Measurements from ENCODE around the gene C10orf62. TPM values are rescaled to one million over a fixed set of nuclear protein-coding genes. Genes with fewer than 3 reads are reported as not detected.

Gene C10orf62, protein sequence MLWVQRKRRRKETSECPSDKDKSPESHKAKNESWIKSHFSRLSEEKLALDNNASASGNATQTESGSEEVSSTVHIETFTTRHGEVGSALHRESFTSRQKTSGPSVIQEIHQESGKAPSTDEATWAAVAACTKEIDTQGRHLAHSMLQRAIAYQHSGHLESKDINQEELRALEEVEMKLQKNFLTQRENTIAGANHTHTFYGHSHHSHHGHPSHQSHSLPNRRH
- total RNA-seq (ENCODE audit: low replicate concordance) = 0.34 TPM in 1 of 2 replicates, not detected in the other
- long read RNA-seq = 0 reads

- Mint-ChIP-seq H3K9me3 (no peaks in the 10 kb centered on the region), H3K27ac (no peak within 1 kb of the TSS), H3K4me3 (no peak within 1 kb of the TSS), H3K27me3 (no peaks in the 10 kb centered on the region), H3K36me3 (no peaks in the 10 kb centered on the region), H3K4me1 (ENCODE audit: unreplicated experiment) (peaks cover 10% of the 10 kb centered on the region)
- TF ChIP-seq, protein P1, sequence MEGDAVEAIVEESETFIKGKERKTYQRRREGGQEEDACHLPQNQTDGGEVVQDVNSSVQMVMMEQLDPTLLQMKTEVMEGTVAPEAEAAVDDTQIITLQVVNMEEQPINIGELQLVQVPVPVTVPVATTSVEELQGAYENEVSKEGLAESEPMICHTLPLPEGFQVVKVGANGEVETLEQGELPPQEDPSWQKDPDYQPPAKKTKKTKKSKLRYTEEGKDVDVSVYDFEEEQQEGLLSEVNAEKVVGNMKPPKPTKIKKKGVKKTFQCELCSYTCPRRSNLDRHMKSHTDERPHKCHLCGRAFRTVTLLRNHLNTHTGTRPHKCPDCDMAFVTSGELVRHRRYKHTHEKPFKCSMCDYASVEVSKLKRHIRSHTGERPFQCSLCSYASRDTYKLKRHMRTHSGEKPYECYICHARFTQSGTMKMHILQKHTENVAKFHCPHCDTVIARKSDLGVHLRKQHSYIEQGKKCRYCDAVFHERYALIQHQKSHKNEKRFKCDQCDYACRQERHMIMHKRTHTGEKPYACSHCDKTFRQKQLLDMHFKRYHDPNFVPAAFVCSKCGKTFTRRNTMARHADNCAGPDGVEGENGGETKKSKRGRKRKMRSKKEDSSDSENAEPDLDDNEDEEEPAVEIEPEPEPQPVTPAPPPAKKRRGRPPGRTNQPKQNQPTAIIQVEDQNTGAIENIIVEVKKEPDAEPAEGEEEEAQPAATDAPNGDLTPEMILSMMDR (conservative IDR thresholded peaks at IDR 0.05) = no peak
- DNase-seq (ENCODE audit: extremely low spot score, unreplicated experiment) = no peak
Measured at GRCh38 chr10:97589479-97589878, at the start of gene C10orf62. Gene C10orf62, plus strand, starts transcription at chr10:97589721. Its CDS starts 177 bp downstream, at chr10:97589898.

DNA sequence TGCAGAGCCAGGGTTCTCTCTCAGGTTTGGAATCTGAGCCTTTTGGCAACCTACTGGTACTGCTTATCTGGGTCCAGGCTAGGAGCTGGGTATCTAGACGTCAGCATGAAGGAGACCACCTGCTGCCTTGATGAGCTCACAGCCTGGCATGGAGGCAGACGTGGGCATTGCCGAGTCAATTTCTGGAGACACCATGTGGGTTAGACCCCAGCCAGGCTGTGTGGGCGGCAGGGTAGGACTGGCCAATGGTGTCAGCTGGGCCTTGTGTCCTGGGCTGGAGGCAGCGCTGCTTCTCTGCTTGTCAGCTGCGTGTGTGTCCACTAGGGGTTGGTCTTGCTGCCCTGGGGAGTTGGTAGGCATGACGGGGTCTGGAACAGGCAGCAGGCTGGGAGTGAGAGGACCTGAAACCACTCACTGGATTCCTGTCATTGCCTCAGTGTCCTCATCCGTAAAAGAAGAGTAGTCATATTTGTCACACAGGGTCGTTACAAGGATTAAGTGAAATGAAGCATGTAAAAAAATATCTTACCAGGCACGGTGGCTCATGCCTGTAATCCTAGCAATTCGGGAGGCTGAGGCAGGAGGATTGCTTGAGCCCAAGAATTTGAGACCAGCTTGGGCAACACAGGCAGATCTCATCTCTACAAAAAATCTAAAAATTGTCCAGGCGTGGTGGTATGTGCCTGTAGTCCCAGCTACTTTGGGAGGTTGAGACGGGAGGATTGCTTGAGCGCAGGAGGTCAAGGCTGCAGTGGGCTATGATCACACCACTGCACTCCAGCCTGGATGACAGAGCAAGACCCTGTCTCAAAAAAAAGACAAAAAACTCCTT is 48.6 kb upstream of the C10orf62 start:
- Mint-ChIP-seq H3K4me3 (no peak overlapping the region), H3K4me1 (ENCODE audit: unreplicated experiment) (peaks cover 34% of the 10 kb centered on the region)
- TF ChIP-seq, protein P1 (conservative IDR thresholded peaks at IDR 0.05) = peak; percentile 25

DNA sequence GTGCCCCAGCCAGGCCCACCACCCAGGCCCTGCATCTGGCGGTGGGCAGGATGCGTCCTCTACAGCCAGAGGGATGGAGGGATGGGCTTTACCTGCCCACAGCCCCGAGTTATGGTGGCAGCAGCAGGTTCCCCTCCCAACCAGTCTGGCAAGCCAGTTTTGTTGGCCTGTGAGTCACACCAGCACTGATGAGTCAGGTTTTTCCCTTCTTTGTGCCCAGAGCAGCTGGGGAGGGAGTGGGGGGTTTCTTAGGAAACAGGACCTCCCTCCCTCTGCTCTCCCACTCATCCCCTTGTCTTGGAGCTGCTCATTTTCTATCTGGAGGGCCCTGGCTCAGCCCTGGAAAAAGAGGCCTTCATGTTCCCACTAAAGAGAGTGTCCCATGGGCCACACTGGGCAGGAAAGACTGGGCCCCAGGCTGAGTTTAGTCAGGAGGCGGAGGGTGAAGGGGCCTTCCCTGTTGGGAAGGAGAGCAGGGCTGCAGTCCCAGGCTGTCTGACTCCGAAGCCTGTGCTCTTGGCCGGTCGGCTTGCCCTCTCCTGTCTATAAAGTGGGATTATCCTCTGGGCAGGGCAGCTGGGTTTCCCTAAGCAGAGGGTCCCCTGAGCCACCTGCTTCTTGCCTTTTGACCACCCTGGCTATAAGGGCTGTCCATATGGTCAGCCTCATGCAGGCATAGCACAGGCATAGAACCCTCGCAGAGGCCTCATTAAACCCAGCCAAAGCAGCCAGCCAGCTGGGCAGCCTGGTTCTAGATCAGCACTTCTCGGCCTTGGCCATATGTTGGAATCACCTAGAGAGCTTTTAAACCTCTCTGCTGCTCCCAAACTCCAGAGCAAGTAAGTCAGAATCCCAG is 47.1 kb upstream of the C10orf62 start:
- DNase-seq (ENCODE audit: extremely low spot score, unreplicated experiment) = no peak
- peak overlapping the region; percentile 70 for H3K4me3 Mint-ChIP-seq

More for the DNA sequence above, 48.6 kb upstream of the C10orf62 start:
- no peaks in the 10 kb centered on the region for H3K27me3 Mint-ChIP-seq
- no peak overlapping the region for H3K27ac Mint-ChIP-seq
- no peaks in the 10 kb centered on the region for H3K36me3 Mint-ChIP-seq
- no peaks in the 10 kb centered on the region for H3K9me3 Mint-ChIP-seq
- DNase-seq (ENCODE audit: extremely low spot score, unreplicated experiment) = no peak

GRCh38 chr10:97543025-97543546 is 46.4 kb upstream of the C10orf62 start:
- TF ChIP-seq, protein P1 (conservative IDR thresholded peaks at IDR 0.05) = no peak
- DNase-seq (ENCODE audit: extremely low spot score, unreplicated experiment) = no peak
- Mint-ChIP-seq H3K27me3 (no peaks in the 10 kb centered on the region), H3K36me3 (no peaks in the 10 kb centered on the region), H3K4me1 (ENCODE audit: unreplicated experiment) (peaks cover 46% of the 10 kb centered on the region), H3K9me3 (no peaks in the 10 kb centered on the region), H3K27ac (peak overlapping the region; percentile 90), H3K4me3 (no peak overlapping the region)

More for the DNA sequence above, 47.1 kb upstream of the C10orf62 start:
- Mint-ChIP-seq H3K27me3 (no peaks in the 10 kb centered on the region), H3K4me1 (ENCODE audit: unreplicated experiment) (peaks cover 42% of the 10 kb centered on the region), H3K27ac (peak overlapping the region; percentile 90), H3K9me3 (no peaks in the 10 kb centered on the region), H3K36me3 (no peaks in the 10 kb centered on the region)
- TF ChIP-seq, protein P1 (conservative IDR thresholded peaks at IDR 0.05) = no peak
